GM12873 (cell line): ENCODE data around the gene ABR.

Experiments used
- TF ChIP-seq, protein P1 (sequence below): IDR thresholded peaks from 2 replicates; pipeline ENCODE4 v1.5.1; 2012; ENCODE audit warnings: low read depth, mild to moderate bottlenecking, moderate library complexity, low read length, control low read depth; ENCODE audit not compliant: insufficient read depth; ENCODE audit errors: missing control alignments

ABR gene

GRCh38 chr17:1003633-1003971 lies 176.2 kb downstream of the ABR start:
- TF ChIP-seq, protein P1, sequence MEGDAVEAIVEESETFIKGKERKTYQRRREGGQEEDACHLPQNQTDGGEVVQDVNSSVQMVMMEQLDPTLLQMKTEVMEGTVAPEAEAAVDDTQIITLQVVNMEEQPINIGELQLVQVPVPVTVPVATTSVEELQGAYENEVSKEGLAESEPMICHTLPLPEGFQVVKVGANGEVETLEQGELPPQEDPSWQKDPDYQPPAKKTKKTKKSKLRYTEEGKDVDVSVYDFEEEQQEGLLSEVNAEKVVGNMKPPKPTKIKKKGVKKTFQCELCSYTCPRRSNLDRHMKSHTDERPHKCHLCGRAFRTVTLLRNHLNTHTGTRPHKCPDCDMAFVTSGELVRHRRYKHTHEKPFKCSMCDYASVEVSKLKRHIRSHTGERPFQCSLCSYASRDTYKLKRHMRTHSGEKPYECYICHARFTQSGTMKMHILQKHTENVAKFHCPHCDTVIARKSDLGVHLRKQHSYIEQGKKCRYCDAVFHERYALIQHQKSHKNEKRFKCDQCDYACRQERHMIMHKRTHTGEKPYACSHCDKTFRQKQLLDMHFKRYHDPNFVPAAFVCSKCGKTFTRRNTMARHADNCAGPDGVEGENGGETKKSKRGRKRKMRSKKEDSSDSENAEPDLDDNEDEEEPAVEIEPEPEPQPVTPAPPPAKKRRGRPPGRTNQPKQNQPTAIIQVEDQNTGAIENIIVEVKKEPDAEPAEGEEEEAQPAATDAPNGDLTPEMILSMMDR, result no peak

DNA sequence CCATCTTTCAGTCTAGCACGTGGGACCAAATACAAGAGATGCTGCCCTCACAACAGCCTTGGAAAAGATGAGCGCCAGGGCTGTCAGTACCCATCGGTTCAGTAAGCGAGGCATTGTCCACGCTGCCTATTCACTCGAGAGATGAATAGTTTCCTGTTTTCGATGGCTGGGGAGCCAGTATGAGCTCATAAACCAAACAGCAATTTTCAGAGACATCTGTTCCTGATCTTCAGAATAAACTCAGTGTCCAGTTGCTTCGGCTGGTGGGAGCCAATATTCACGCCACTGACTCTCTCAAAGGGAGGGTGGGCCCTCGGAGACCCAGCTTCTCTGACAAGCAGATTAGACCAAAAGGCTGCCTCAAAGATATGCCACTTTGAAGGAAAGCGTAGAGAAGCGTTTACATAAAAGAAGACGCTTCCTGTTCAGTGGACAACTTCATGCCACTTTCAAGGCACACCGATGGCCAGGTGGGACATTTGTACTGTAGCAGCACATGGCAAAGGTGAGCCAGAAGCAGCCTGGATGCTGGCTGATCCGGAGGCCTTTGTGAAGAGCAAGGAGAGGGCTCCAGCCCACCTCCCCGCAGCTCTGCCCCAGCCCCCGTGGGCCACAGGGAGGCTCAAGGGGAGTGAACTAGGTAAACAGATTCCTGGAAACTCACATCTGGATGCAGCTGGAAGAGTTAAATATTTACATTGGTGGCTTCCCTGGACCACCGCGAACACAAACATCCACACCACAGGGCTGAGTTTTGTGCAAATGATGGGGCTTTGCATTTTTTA lies 176.8 kb downstream of the ABR start:
- TF ChIP-seq, protein P1, result no peak

DNA sequence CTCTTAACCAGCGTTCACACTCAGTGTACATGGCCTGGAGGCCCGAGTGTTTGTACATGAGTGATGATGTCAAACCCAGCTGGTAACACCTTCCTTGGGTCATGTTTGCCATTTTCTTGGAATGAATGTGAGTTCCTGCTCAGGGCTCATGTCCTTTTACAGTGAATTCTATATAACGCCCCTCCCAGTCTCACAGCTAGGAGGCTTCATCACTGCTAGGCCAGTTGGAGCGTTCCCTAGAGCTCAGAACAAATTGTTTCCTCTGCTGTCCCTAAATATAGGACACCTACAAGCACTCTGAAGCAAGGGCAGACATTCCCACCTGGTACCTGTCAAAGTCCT lies 177.4 kb downstream of the ABR start:
- TF ChIP-seq, protein P1, result no peak

DNA sequence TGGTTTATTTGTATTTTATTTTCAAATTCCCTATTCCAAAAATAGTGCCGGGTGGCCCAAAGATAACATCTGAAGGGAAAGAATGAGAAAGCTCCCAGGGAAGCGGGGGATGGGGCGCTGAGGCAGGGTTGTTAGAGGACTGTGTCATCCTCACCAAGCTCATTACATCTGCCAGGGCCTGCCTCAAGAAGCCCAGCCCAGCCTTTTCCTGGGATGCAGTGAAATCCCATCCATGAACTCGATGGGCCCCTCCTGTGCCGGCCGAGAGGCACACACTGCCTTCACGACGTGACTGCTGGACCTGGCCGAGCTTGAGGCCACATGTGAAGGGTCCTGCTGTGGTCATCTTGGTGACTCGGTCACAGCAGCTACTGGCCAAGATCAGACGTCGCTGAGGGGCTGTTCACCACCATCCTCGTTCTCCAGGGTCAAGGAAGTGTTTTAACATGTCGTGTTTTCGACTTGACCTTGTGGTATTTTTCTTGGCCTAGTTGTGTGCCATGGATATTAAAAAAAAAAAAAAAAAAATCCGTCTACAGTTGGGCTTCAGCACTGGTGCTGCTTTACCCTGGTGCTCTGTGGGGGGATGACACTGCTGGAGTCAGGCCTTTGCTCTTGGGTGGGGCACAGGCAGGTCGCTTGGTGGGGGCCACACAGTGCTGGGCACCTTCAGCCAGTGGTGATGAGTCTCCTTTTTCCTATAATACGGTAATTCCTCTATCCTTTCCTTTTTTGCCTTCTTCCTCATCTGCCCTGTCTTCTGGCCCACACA lies 178.0 kb downstream of the ABR start:
- TF ChIP-seq, protein P1, result no peak

DNA sequence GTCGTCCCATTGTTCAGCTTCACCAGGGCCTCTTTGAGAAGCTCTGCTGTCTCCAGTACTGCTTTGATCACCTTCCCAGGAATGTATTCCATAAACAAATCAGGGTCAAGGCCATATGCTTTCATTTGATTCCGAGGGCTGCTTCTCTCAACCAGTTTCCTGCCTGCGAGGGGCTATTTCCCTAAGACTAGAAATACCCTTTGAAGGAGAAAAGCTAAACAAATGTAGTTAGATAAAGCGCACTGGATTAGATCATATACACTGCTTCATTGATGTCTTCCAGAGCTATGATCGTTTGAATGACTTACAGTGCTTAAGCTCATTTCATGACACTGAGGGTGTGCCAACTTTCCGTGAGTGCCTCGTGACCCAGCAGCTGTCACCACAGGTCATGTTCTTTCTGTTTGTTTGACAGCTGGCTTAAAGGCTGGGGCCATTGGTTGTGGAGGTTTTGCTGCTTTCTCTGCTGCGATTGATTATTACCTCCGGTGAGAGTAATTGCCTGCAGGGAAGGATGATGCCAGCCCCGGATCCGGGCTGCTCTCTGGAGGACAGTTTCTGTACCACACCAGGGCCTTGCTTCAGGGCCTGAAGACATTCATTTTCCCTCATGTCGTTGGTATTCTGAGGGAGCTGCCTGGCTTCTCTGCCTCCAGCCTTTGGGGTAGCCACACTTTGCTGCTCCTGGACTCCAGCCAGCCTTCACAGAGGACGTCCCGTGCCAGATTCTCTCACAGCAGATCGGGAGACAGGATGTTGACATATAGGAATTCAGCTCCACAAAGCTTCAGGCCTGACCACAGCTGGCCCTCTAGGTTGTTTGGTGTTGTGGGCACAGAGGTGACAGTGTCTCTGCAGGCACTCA lies 179.0 kb downstream of the ABR start:
- TF ChIP-seq, protein P1, result no peak

GRCh38 chr17:998111-998510 lies 181.7 kb downstream of the ABR start:
- TF ChIP-seq, protein P1, result no peak

DNA sequence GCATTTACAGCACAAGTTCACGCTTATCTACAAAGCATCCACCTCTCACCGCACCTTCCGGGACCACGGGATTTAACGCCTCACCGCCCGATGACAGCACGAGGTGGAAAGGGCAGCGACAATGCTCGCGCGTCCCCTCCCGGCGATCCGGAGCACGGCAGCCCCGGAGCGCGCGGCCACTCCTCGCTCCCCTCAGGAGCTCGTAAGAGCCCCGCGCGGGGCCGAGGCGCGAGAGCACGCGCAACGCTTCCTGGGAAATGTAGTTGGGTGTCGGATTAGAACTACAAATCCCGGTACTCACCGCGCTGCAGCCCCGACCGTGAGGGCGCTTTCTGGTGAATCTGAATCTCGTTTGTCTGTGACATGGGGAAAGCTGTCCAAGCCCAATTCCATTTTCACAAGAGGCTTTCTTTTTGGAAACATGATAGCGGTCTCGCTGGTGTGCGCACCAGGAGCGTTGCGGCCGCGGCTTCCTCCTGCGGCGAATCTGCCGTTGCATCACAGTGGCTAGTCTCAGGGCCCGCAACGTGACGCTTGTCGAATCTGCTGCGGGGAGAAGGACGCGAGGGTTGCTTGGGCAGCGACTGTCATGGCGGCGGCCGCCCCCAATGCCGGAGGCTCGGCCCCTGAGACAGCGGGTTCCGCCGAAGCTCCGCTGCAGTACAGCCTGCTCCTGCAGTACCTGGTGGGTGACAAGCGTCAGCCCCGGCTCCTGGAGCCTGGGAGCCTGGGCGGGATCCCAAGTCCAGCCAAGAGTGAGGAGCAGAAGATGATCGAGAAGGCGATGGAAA lies 183.0 kb downstream of the ABR start, which contains the start of gene TIMM22:
Gene TIMM22 (plus strand): TSS at position 576 of the 791 bp plus-strand sequence. CDS start 14 bp downstream, at position 590.
- TF ChIP-seq, protein P1, result peak; percentile 88
